ENCODE data around the gene FBXO47. TPM values are rescaled to one million over a fixed set of nuclear protein-coding genes. Genes with fewer than 3 reads are reported as not detected.

FBXO47 gene
- total and polyA plus RNA-seq, 2 of the 13 experiments (the other 11 are each of a cell fraction or from before 2014, with no cell fraction given) = not detected

DNA sequence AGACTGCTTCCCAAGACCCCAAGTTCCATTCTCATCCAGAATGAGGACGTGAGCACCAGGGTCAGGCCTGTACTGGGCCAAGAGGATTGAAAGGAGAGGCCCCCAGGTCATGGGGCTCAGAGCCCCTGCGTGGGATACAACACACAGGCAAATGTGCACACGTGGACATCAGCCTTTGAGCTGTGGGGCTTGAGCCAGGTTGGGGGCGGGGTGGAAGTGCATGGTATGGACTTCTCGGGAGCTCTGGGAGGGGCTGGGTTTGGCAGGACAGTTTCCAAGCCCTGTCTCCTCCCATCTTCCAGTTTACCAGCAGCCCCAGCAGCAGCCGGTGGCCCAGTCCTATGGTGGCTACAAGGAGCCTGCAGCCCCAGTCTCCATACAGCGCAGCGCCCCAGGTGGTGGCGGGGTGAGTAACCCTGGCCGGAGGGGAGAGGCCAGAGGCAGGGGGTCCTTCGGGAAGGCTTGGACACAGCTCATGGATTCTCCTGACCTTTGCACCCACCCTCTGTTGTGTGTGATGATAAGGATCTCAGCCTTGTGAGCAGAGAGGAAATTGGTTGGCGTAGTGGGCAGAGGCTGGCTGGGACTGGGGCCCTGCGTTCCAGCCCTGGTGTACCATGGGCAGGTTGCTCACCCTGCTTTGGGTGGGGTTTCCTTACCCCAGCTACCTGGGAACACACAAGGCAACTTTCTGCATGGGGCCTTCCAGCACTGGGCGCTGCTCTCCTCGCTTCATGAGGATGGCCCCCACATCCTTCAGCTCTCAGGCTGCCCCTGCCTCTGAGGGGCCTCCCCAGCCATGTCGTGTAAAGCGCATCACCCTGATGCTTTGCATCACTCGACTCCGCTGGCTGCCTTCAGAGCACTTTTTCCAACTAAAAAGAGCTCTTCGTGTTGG is 52.2 kb downstream of the FBXO47 start (continued):
- TF ChIP-seq, protein P1, sequence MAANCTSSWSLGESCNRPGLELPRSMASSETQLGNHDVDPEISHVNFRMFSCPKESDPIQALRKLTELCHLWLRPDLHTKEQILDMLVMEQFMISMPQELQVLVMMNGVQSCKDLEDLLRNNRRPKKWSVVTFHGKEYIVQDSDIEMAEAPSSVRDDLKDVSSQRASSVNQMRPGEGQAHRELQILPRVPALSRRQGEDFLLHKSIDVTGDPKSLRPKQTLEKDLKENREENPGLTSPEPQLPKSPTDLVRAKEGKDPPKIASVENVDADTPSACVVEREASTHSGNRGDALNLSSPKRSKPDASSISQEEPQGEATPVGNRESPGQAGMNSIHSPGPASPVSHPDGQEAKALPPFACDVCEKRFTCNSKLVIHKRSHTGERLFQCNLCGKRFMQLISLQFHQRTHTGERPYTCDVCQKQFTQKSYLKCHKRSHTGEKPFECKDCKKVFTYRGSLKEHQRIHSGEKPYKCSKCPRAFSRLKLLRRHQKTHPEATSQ (CRISPR knock-in tag; IDR thresholded peaks at IDR 0.05; ENCODE audit: borderline replicate concordance) = no peak
- peak; percentile 51; the same call in 1 of the 2 replicates for TF ChIP-seq ZFY (CRISPR knock-in tag; IDR thresholded peaks at IDR 0.05)
- peak; percentile 90 for TF ChIP-seq ZMYM4 (CRISPR knock-in tag; IDR thresholded peaks at IDR 0.05)
- TF ChIP-seq, protein P2, sequence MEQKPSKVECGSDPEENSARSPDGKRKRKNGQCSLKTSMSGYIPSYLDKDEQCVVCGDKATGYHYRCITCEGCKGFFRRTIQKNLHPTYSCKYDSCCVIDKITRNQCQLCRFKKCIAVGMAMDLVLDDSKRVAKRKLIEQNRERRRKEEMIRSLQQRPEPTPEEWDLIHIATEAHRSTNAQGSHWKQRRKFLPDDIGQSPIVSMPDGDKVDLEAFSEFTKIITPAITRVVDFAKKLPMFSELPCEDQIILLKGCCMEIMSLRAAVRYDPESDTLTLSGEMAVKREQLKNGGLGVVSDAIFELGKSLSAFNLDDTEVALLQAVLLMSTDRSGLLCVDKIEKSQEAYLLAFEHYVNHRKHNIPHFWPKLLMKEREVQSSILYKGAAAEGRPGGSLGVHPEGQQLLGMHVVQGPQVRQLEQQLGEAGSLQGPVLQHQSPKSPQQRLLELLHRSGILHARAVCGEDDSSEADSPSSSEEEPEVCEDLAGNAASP (CRISPR knock-in tag; IDR thresholded peaks at IDR 0.05; ENCODE audit: borderline replicate concordance) = peak; percentile 45; the same call in 1 of the 2 replicates
- no peak for TF ChIP-seq SMYD3 (CRISPR knock-in tag; IDR thresholded peaks at IDR 0.05)
- TF ChIP-seq HNRNPLL (IDR thresholded peaks at IDR 0.05; ENCODE audit: low read depth, low read length, poor library complexity, severe bottlenecking) = peak; percentile 62
- TF ChIP-seq, protein P3, sequence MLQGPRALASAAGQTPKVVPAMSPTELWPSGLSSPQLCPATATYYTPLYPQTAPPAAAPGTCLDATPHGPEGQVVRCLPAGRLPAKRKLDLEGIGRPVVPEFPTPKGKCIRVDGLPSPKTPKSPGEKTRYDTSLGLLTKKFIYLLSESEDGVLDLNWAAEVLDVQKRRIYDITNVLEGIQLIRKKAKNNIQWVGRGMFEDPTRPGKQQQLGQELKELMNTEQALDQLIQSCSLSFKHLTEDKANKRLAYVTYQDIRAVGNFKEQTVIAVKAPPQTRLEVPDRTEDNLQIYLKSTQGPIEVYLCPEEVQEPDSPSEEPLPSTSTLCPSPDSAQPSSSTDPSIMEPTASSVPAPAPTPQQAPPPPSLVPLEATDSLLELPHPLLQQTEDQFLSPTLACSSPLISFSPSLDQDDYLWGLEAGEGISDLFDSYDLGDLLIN (CRISPR knock-in tag; IDR thresholded peaks at IDR 0.05; ENCODE audit: borderline replicate concordance) = no peak
- TF ChIP-seq TAF1 (CRISPR knock-in tag; IDR thresholded peaks at IDR 0.05) = no peak
- no peak for TF ChIP-seq NFYB (CRISPR knock-in tag; IDR thresholded peaks at IDR 0.05)
- TF ChIP-seq, protein P4, sequence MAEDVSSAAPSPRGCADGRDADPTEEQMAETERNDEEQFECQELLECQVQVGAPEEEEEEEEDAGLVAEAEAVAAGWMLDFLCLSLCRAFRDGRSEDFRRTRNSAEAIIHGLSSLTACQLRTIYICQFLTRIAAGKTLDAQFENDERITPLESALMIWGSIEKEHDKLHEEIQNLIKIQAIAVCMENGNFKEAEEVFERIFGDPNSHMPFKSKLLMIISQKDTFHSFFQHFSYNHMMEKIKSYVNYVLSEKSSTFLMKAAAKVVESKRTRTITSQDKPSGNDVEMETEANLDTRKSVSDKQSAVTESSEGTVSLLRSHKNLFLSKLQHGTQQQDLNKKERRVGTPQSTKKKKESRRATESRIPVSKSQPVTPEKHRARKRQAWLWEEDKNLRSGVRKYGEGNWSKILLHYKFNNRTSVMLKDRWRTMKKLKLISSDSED (CRISPR knock-in tag; IDR thresholded peaks at IDR 0.05) = no peak
- no peak for TF ChIP-seq ZEB1 (IDR thresholded peaks at IDR 0.05; ENCODE audit: insufficient replicate concordance, low read depth)
- TF ChIP-seq, protein P5, sequence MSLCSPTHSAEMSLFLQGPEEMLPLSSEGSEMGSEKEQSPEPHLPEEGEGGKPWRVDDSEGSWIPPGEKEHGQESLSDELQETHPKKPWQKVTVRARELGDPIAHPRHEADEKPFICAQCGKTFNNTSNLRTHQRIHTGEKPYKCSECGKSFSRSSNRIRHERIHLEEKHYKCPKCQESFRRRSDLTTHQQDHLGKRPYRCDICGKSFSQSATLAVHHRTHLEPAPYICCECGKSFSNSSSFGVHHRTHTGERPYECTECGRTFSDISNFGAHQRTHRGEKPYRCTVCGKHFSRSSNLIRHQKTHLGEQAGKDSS (CRISPR knock-in tag; IDR thresholded peaks at IDR 0.05; ENCODE audit: borderline replicate concordance, low read depth) = peak; percentile 73; the same call in 1 of the 2 replicates
- no peak for TF ChIP-seq GZF1 (CRISPR knock-in tag; IDR thresholded peaks at IDR 0.05)
- peak; percentile 67; the same call in 1 of the 2 replicates for TF ChIP-seq IRF2 (CRISPR knock-in tag; IDR thresholded peaks at IDR 0.05)
- TF ChIP-seq RARG (CRISPR knock-in tag; IDR thresholded peaks at IDR 0.05; ENCODE audit: low read depth) = no peak
- TF ChIP-seq, protein P6, sequence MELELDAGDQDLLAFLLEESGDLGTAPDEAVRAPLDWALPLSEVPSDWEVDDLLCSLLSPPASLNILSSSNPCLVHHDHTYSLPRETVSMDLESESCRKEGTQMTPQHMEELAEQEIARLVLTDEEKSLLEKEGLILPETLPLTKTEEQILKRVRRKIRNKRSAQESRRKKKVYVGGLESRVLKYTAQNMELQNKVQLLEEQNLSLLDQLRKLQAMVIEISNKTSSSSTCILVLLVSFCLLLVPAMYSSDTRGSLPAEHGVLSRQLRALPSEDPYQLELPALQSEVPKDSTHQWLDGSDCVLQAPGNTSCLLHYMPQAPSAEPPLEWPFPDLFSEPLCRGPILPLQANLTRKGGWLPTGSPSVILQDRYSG (CRISPR knock-in tag; IDR thresholded peaks at IDR 0.05) = no peak
- TF ChIP-seq MAZ (IDR thresholded peaks at IDR 0.05; ENCODE audit: borderline replicate concordance, low read depth, low read length) = peak; percentile 84; the same call in 1 of the 2 replicates
- TF ChIP-seq MAZ (CRISPR knock-in tag; IDR thresholded peaks at IDR 0.05; ENCODE audit: low read depth) = peak; percentile 60

Measured in HepG2 (cell line).